ENCODE data around the gene CBX4. TPM values are rescaled to one million over a fixed set of nuclear protein-coding genes. Genes with fewer than 3 reads are reported as not detected.

Gene CBX4
- total and polyA plus RNA-seq, 2 experiments from 2014 or later, result 1.4 to 4.6 TPM

DNA sequence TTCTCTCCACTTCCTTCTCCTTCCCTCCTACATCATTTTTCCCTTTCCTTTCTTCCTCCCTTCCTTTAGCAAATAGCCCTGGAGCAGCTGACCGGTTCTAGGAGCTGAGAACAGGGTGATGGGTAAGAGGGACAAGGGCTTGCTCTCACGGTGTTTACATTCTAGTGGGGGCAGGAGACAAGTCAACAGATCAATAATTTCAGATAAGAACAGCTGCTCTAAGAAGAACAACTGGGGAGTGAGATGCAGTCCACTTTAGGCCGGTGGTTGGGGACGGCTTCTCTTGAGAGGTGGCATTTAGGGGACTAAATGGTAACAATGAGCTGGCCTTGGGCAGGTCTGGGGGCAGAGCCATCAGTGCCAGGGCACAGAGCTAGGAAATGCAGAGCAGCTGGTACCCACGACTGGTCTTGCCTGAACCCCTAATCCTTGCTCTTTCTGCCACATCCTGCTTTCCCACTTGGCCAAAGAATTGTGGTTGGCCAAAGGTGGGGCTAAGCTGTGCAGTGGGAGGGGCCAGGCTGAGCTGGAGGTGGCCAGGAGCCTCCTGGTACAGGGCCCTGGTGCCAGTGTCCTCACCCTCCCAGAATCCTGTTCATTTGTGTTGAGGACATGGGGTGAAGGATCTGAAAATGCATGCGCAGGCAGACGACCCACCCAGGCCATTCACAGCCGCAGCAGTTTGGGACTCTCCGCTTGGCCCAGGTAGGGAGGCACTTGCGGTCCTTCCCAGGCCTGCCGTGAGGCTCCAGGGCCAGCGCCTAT is 17.7 kb downstream of the CBX4 start:
- no peaks in the 10 kb centered on the region for H3K79me2 ChIP-seq (replicated peaks; ENCODE audit: insufficient read depth)
- H3K27ac ChIP-seq (ENCODE audit: low read depth), result no peak overlapping the region
- H3F3A ChIP-seq (replicated peaks; ENCODE audit: low read depth), result 0 out of 2 replicates have a peak, but pooled peaks cover 3% of the 10 kb centered on the region
- no peak overlapping the region for H3K4me3 ChIP-seq
- no peak overlapping the region for H3K27ac Mint-ChIP-seq
- H3K27me3 ChIP-seq (ENCODE audit: insufficient read depth), result peaks cover 93% of the 10 kb centered on the region
- H3K4me3 Mint-ChIP-seq, result no peak overlapping the region
- H3K36me3 Mint-ChIP-seq (ENCODE audit: low read depth), result peaks cover 4% of the 10 kb centered on the region; the same call in 1 of the 3 replicates
- H3K9me3 Mint-ChIP-seq, result peaks cover 7% of the 10 kb centered on the region; the same call in 2 of the 3 replicates
- H3K4me2 ChIP-seq, result no peak overlapping the region
- no peaks in the 10 kb centered on the region for H3K36me3 ChIP-seq (ENCODE audit: insufficient read depth)
- H4K20me1 ChIP-seq (replicated peaks; ENCODE audit: insufficient read depth), result 0 out of 2 replicates have a peak, but pooled peaks cover under 1% of the 10 kb centered on the region
- ATAC-seq (peak; percentile 28), DNase-seq (ENCODE audit: low spot score) (no peak)
- no peaks in the 10 kb centered on the region for H3K4me1 ChIP-seq (ENCODE audit: insufficient read depth)
- no peaks in the 10 kb centered on the region for H3K9me2 ChIP-seq (ENCODE audit: insufficient read depth)
- H2AFZ ChIP-seq, result no peak overlapping the region
- no peak for TF ChIP-seq REST (IDR thresholded peaks at IDR 0.05; ENCODE audit: unreplicated experiment)
- no peak for TF ChIP-seq ZNF331 (CRISPR knock-in tag; IDR thresholded peaks at IDR 0.05; ENCODE audit: low read depth)
- no peak for TF ChIP-seq CREB1 (CRISPR knock-in tag; IDR thresholded peaks at IDR 0.05; ENCODE audit: low read depth)
- no peak for TF ChIP-seq POLR2AphosphoS5 (IDR thresholded peaks at IDR 0.05; ENCODE audit: low read depth)
- TF ChIP-seq EZH2 (IDR thresholded peaks at IDR 0.05; ENCODE audit: low read depth, unreplicated experiment), result no peak
- no peak for TF ChIP-seq ZNF114 (CRISPR knock-in tag; IDR thresholded peaks at IDR 0.05)
- TF ChIP-seq, protein P1, sequence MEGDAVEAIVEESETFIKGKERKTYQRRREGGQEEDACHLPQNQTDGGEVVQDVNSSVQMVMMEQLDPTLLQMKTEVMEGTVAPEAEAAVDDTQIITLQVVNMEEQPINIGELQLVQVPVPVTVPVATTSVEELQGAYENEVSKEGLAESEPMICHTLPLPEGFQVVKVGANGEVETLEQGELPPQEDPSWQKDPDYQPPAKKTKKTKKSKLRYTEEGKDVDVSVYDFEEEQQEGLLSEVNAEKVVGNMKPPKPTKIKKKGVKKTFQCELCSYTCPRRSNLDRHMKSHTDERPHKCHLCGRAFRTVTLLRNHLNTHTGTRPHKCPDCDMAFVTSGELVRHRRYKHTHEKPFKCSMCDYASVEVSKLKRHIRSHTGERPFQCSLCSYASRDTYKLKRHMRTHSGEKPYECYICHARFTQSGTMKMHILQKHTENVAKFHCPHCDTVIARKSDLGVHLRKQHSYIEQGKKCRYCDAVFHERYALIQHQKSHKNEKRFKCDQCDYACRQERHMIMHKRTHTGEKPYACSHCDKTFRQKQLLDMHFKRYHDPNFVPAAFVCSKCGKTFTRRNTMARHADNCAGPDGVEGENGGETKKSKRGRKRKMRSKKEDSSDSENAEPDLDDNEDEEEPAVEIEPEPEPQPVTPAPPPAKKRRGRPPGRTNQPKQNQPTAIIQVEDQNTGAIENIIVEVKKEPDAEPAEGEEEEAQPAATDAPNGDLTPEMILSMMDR (conservative IDR thresholded peaks at IDR 0.05; ENCODE audit: low read depth in 2 of 2), result no peak
- TF ChIP-seq STAT1 (IDR thresholded peaks at IDR 0.05; ENCODE audit: unreplicated experiment), result no peak
- TF ChIP-seq EZH2phosphoT487 (IDR thresholded peaks at IDR 0.05; ENCODE audit: unreplicated experiment), result no peak
- TF ChIP-seq NANOG (IDR thresholded peaks at IDR 0.05; ENCODE audit: borderline replicate concordance), result no peak
- no peak for TF ChIP-seq ETS1 (IDR thresholded peaks at IDR 0.05)
- TF ChIP-seq JUNB (IDR thresholded peaks at IDR 0.05; ENCODE audit: unreplicated experiment), result no peak
- no peak for TF ChIP-seq ZNF462 (CRISPR knock-in tag; IDR thresholded peaks at IDR 0.05)
- H3K4me1 Mint-ChIP-seq, result peaks cover 2% of the 10 kb centered on the region
- H3K27me3 Mint-ChIP-seq (ENCODE audit: insufficient read depth, low read depth, poor library complexity), result peaks cover 75% of the 10 kb centered on the region

All from GM23338 (cell line).